ENCODE data around the gene ZNF439. TPM values are rescaled to one million over a fixed set of nuclear protein-coding genes. Genes with fewer than 3 reads are reported as not detected.
"Not testable (repeated sequence)": the region's sequence is repeated elsewhere in the genome, so short reads cannot be mapped to it uniquely, and the experiment has no call there.

ZNF439 gene
- total RNA-seq, 5 donors from 2014 or later (not counting 1 experiment from before 2014, with no cell fraction given) = 6.6 to 25.3 (median 16.5) TPM

GRCh38 chr19:11843722-11844121 lies 4.8 kb upstream of the ZNF439 start:
- Histone ChIP-seq H3K36me3 (ENCODE audit: control insufficient read depth in 2 of 2, extremely low read depth in 1 of 2, insufficient read depth in 1 of 2, low read length in 1 of 2) (no peaks in the 10 kb centered on the region), H3K4me1 (ENCODE audit: control insufficient read depth in 1 of 2, extremely low read depth in 1 of 2, insufficient read depth in 2 of 2, low read length in 2 of 2) (peaks cover 2 to 9% of the 10 kb centered on the region in 2 experiments), H3K9me3 (no peaks in the 10 kb centered on the region), H3K27me3 (replicated peaks in 1 of 2; ENCODE audit: control insufficient read depth in 2 of 2, extremely low read depth in 1 of 2, insufficient read depth in 2 of 2, low read length in 1 of 2) (no peaks in the 10 kb centered on the region), H3K4me3 (ENCODE audit: control insufficient read depth in 1 of 2, extremely low read depth in 1 of 2, low read length in 1 of 2) (no peak overlapping the region), H3K27ac (ENCODE audit: low read length) (no peak overlapping the region)
- ATAC-seq (replicated peaks in 1 of 4) (no peak), DNase-seq (no peak)
- CTCF ChIA-PET = no interaction called here
- WGBS (ENCODE audit: insufficient coverage) = 86% methylated on average over 2 of the region's 2 CpGs
- H3K27ac Mint-ChIP-seq = no peak overlapping the region
- H3K36me3 Mint-ChIP-seq = no peaks in the 10 kb centered on the region
- peaks cover 10 to 13% (median 11%) of the 10 kb centered on the region in 3 donors for H3K4me1 Mint-ChIP-seq
- H3K27me3 Mint-ChIP-seq = no peaks in the 10 kb centered on the region
- POLR2A ChIA-PET = no interaction called here
- H3K4me3 Mint-ChIP-seq = no peak overlapping the region
- H3K9me3 Mint-ChIP-seq = peaks cover 4 to 15% (median 6%) of the 10 kb centered on the region in 3 donors

- H3K27me3 Mint-ChIP-seq; H3K36me3 ChIP-seq (ENCODE audit: control insufficient read depth in 2 of 2, extremely low read depth in 1 of 2, insufficient read depth in 1 of 2, low read length in 1 of 2); DNase-seq; H3K9me3 Mint-ChIP-seq; POLR2A ChIA-PET; H3K4me3 ChIP-seq (ENCODE audit: control insufficient read depth in 1 of 2, extremely low read depth in 1 of 2, low read length in 1 of 2); H3K27ac ChIP-seq (ENCODE audit: low read length); H3K27me3 ChIP-seq (replicated peaks in 1 of 2; ENCODE audit: control insufficient read depth in 2 of 2, extremely low read depth in 1 of 2, insufficient read depth in 2 of 2, low read length in 1 of 2); CTCF ChIA-PET; ATAC-seq (replicated peaks in 1 of 4); H3K9me3 ChIP-seq; H3K27ac Mint-ChIP-seq: not testable (repeated sequence)
- peaks cover 24 to 36% (median 31%) of the 10 kb centered on the region in 3 donors for H3K4me1 Mint-ChIP-seq
- 83% methylated on average over 4 of the region's 6 CpGs for WGBS (ENCODE audit: insufficient coverage)
- H3K4me1 ChIP-seq (ENCODE audit: control insufficient read depth in 1 of 2, extremely low read depth in 1 of 2, insufficient read depth in 2 of 2, low read length in 2 of 2) = peaks cover 4 to 16% of the 10 kb centered on the region in 2 experiments
- peaks cover 16% of the 10 kb centered on the region for H3K36me3 Mint-ChIP-seq
- peak overlapping the region in 1 of 3 donors; percentile 84 for H3K4me3 Mint-ChIP-seq
Measured at GRCh38 chr19:11847615-11848014, 911 bp upstream of the ZNF439 start.

GRCh38 chr19:11848200-11848593 lies 329 bp upstream of the ZNF439 start:
- H3K36me3 ChIP-seq (ENCODE audit: control insufficient read depth in 2 of 2, extremely low read depth in 1 of 2, insufficient read depth in 1 of 2, low read length in 1 of 2) = no peaks in the 10 kb centered on the region
- POLR2A ChIA-PET = no interaction called here
- ATAC-seq (replicated peaks in 1 of 4) (no peak), DNase-seq (no peak)
- CTCF ChIA-PET = interaction anchor here in 1 of 2 donors (0.5 kb wide), 1 partner anchor 76 kb away, joined by 3 read pairs; no protein-coding TSS in a partner anchor
- peaks cover 24 to 36% (median 31%) of the 10 kb centered on the region in 3 donors for H3K4me1 Mint-ChIP-seq
- H3K9me3 Mint-ChIP-seq = peaks cover 0 to 5% (median 5%) of the 10 kb centered on the region in 3 donors
- peak overlapping the region; percentile 62 for H3K27ac ChIP-seq (ENCODE audit: low read length)
- 31% methylated on average over 10 of the region's 11 CpGs for WGBS (ENCODE audit: insufficient coverage)
- peaks cover 16% of the 10 kb centered on the region for H3K36me3 Mint-ChIP-seq
- peak overlapping the region; percentile 86 for H3K27ac Mint-ChIP-seq
- H3K4me3 ChIP-seq (ENCODE audit: control insufficient read depth in 1 of 2, extremely low read depth in 1 of 2, low read length in 1 of 2) = peak overlapping the region; percentile 79 to 80
- no peaks in the 10 kb centered on the region for H3K27me3 Mint-ChIP-seq
- H3K4me1 ChIP-seq (ENCODE audit: control insufficient read depth in 1 of 2, extremely low read depth in 1 of 2, insufficient read depth in 2 of 2, low read length in 2 of 2) = peaks cover 4 to 16% of the 10 kb centered on the region in 2 experiments
- no peaks in the 10 kb centered on the region for H3K9me3 ChIP-seq
- no peaks in the 10 kb centered on the region for H3K27me3 ChIP-seq (replicated peaks in 1 of 2; ENCODE audit: control insufficient read depth in 2 of 2, extremely low read depth in 1 of 2, insufficient read depth in 2 of 2, low read length in 1 of 2)
- H3K4me3 Mint-ChIP-seq = peak overlapping the region; percentile 84 to 89 (median 85)

- H3K4me3 ChIP-seq (ENCODE audit: control insufficient read depth in 1 of 2, extremely low read depth in 1 of 2, low read length in 1 of 2); H3K27ac Mint-ChIP-seq; H3K27me3 ChIP-seq (replicated peaks in 1 of 2; ENCODE audit: control insufficient read depth in 2 of 2, extremely low read depth in 1 of 2, insufficient read depth in 2 of 2, low read length in 1 of 2); H3K27ac ChIP-seq (ENCODE audit: low read length); DNase-seq; H3K9me3 ChIP-seq; H3K36me3 ChIP-seq (ENCODE audit: control insufficient read depth in 2 of 2, extremely low read depth in 1 of 2, insufficient read depth in 1 of 2, low read length in 1 of 2); H3K9me3 Mint-ChIP-seq; CTCF ChIA-PET; ATAC-seq (replicated peaks in 1 of 4); H3K27me3 Mint-ChIP-seq; POLR2A ChIA-PET: not testable (repeated sequence)
- Mint-ChIP-seq H3K36me3 (peaks cover 30% of the 10 kb centered on the region), H3K4me3 (peak overlapping the region in 2 of 3 donors; percentile 6 to 84), H3K4me1 (peaks cover 24 to 36% (median 31%) of the 10 kb centered on the region in 3 donors)
- 100% methylated on average over 1 of the region's 4 CpGs for WGBS (ENCODE audit: insufficient coverage)
- H3K4me1 ChIP-seq (ENCODE audit: control insufficient read depth in 1 of 2, extremely low read depth in 1 of 2, insufficient read depth in 2 of 2, low read length in 2 of 2) = peaks cover 4 to 16% of the 10 kb centered on the region in 2 experiments
Measured at GRCh38 chr19:11850289-11850688, 1.8 kb downstream of the ZNF439 start.

- CTCF ChIA-PET = interaction anchor here in 1 of 2 donors (0.6 kb wide), 1 partner anchor 39 kb away, joined by 9 read pairs; no protein-coding TSS in a partner anchor
- POLR2A ChIA-PET = no interaction called here
- ATAC-seq (replicated peaks in 1 of 4) (no peak), DNase-seq (no peak)
- Mint-ChIP-seq H3K9me3 (peaks cover 14 to 33% (median 33%) of the 10 kb centered on the region in 3 donors), H3K36me3 (peaks cover 55% of the 10 kb centered on the region), H3K4me1 (peaks cover 18 to 38% (median 27%) of the 10 kb centered on the region in 3 donors), H3K27ac (no peak overlapping the region), H3K4me3 (no peak overlapping the region), H3K27me3 (no peaks in the 10 kb centered on the region)
- H3K4me1 ChIP-seq (ENCODE audit: control insufficient read depth in 1 of 2, extremely low read depth in 1 of 2, insufficient read depth in 2 of 2, low read length in 2 of 2) = peaks cover 2 to 11% of the 10 kb centered on the region in 2 experiments
- H3K27me3 ChIP-seq (replicated peaks in 1 of 2; ENCODE audit: control insufficient read depth in 2 of 2, extremely low read depth in 1 of 2, insufficient read depth in 2 of 2, low read length in 1 of 2) = no peaks in the 10 kb centered on the region
- no peak overlapping the region for H3K4me3 ChIP-seq (ENCODE audit: control insufficient read depth in 1 of 2, extremely low read depth in 1 of 2, low read length in 1 of 2)
- H3K9me3 ChIP-seq = peaks cover 3% of the 10 kb centered on the region
- 100% methylated on average over 1 of the region's 3 CpGs for WGBS (ENCODE audit: insufficient coverage)
- H3K36me3 ChIP-seq (ENCODE audit: control insufficient read depth in 2 of 2, extremely low read depth in 1 of 2, insufficient read depth in 1 of 2, low read length in 1 of 2) = peaks cover 0 to 6% of the 10 kb centered on the region in 2 donors
- H3K27ac ChIP-seq (ENCODE audit: low read length) = no peak overlapping the region
Measured at GRCh38 chr19:11853358-11853757, 4.8 kb downstream of the ZNF439 start.

- Histone ChIP-seq H3K27me3 (replicated peaks in 1 of 2; ENCODE audit: control insufficient read depth in 2 of 2, extremely low read depth in 1 of 2, insufficient read depth in 2 of 2, low read length in 1 of 2) (no peaks in the 10 kb centered on the region), H3K4me1 (ENCODE audit: control insufficient read depth in 1 of 2, extremely low read depth in 1 of 2, insufficient read depth in 2 of 2, low read length in 2 of 2) (no peaks in the 10 kb centered on the region), H3K27ac (ENCODE audit: low read length) (no peak overlapping the region), H3K9me3 (peaks cover 3% of the 10 kb centered on the region), H3K36me3 (ENCODE audit: control insufficient read depth in 2 of 2, extremely low read depth in 1 of 2, insufficient read depth in 1 of 2, low read length in 1 of 2) (peaks cover 0 to 6% of the 10 kb centered on the region in 2 donors), H3K4me3 (ENCODE audit: control insufficient read depth in 1 of 2, extremely low read depth in 1 of 2, low read length in 1 of 2) (no peak overlapping the region)
- WGBS (ENCODE audit: insufficient coverage) = 98% methylated on average over 4 of the region's 12 CpGs
- CTCF ChIA-PET = no interaction called here
- Mint-ChIP-seq H3K4me3 (no peak overlapping the region), H3K27me3 (no peaks in the 10 kb centered on the region), H3K4me1 (peaks cover 0 to 12% (median 5%) of the 10 kb centered on the region in 3 donors), H3K9me3 (peaks cover 17 to 60% (median 50%) of the 10 kb centered on the region in 3 donors), H3K36me3 (peaks cover 73% of the 10 kb centered on the region), H3K27ac (no peak overlapping the region)
- POLR2A ChIA-PET = no interaction called here
- no peak for ATAC-seq (replicated peaks in 1 of 4)
- DNase-seq = no peak
Measured at GRCh38 chr19:11856596-11857250, 8.2 kb downstream of the ZNF439 start.
